Hepatocyte (in vitro differentiated cells): ENCODE measurements around the gene SH3TC1. TPM values are rescaled to one million over a fixed set of nuclear protein-coding genes. Genes with fewer than 3 reads are reported as not detected.

Experiments used
- DNase-seq: peaks from one replicate; pipeline ENCODE4 v3.0.0-alpha.2; 2016; ENCODE audit warnings: low spot score
- H2AFZ ChIP-seq: fragments of 200-600 bp; sonication (generic); 2 replicates; pipeline ENCODE4 v1.6.0; 2016; ENCODE audit warnings: antibody characterized with exemption, mild to moderate bottlenecking
- H3K27ac ChIP-seq: fragments of 200-600 bp; sonication (generic); 2 replicates; pipeline ENCODE4 v1.5.1; 2016; ENCODE audit warnings: mild to moderate bottlenecking
- H3K27me3 ChIP-seq: fragments of 200-600 bp; sonication (generic); 2 replicates; pipeline ENCODE4 v1.6.1; 2016
- H3K36me3 ChIP-seq: fragments of 200-600 bp; sonication (generic); replicated peaks from 2 replicates; pipeline ENCODE4 v1.5.1; 2016; ENCODE audit warnings: low read depth; ENCODE audit not compliant: insufficient read depth
- H3K4me1 ChIP-seq: fragments of 200-600 bp; sonication (generic); 2 replicates; pipeline ENCODE4 v1.5.1; 2016; ENCODE audit warnings: mild to moderate bottlenecking, moderate library complexity; ENCODE audit not compliant: insufficient read depth
- H3K4me2 ChIP-seq: fragments of 200-600 bp; sonication (generic); 2 replicates; pipeline ENCODE4 v1.6.0; 2016
- H3K4me3 ChIP-seq: fragments of 200-600 bp; sonication (generic); 2 replicates; pipeline ENCODE4 v1.5.1; 2016; ENCODE audit warnings: mild to moderate bottlenecking
- H3K79me2 ChIP-seq: fragments of 200-600 bp; sonication (generic); 2 replicates; pipeline ENCODE4 v1.6.0; 2017; ENCODE audit warnings: mild to moderate bottlenecking
- H3K9me2 ChIP-seq: fragments of 200-600 bp; sonication (generic); replicated peaks from 2 replicates; pipeline ENCODE4 v1.6.0; 2017; ENCODE audit warnings: mild to moderate bottlenecking; ENCODE audit not compliant: insufficient read depth
- H3K9me3 ChIP-seq: fragments of 200-600 bp; sonication (generic); 2 replicates; pipeline ENCODE4 v1.5.1; 2016; ENCODE audit warnings: low read depth, mild to moderate bottlenecking
- H4K20me1 ChIP-seq: fragments of 200-600 bp; sonication (generic); 2 replicates; pipeline ENCODE4 v1.6.0; 2016; ENCODE audit warnings: mild to moderate bottlenecking; ENCODE audit not compliant: insufficient read depth, poor library complexity, severe bottlenecking
- EZH2 ChIP-seq: fragments of 200-600 bp; sonication (generic); IDR thresholded peaks from 2 replicates; pipeline ENCODE4 v1.6.1; 2016; ENCODE audit warnings: antibody characterized with exemption, mild to moderate bottlenecking, borderline replicate concordance
- EZH2phosphoT487 ChIP-seq: fragments of 200-600 bp; sonication (generic); IDR thresholded peaks from one replicate; pipeline ENCODE4 v1.6.1; 2018; ENCODE audit warnings: antibody characterized with exemption, mild to moderate bottlenecking, low read depth, moderate library complexity; ENCODE audit not compliant: unreplicated experiment, severe bottlenecking
- WGBS: methylation state at CpG from one replicate; pipeline ENCODE4 v1.1.6; 2016; ENCODE audit warnings: low lambda C conversion rate; ENCODE audit errors: missing lambda C conversion rate; 5-methylcytosine and 5-hydroxymethylcytosine counted together
- polyA plus RNA-seq: library from polyadenylated mRNA; unstranded; fragments of >200 nt; fragmentation: Nextera tagmentation; extraction: Ambion mirVana; gene quantifications from 2 replicates; pipeline ENCODE4 v1.2.1, GENCODE V29; 2016
- total RNA-seq: library from RNA; depleted of rRNA; stranded (reverse); fragments of >200 nt; gene quantifications from 2 replicates; pipeline ENCODE4 v1.2.3, GENCODE V29; 2014
- TF ChIP-seq, protein P1 (sequence below): fragments of 200-600 bp; sonication (generic); IDR thresholded peaks from 2 replicates; pipeline ENCODE4 v1.5.1; 2016; ENCODE audit warnings: antibody characterized with exemption, mild to moderate bottlenecking; ENCODE audit not compliant: poor library complexity

The SH3TC1 gene
- total and polyA plus RNA-seq, 2 experiments from 2014 or later, result 30.3 to 35.4 TPM

DNA sequence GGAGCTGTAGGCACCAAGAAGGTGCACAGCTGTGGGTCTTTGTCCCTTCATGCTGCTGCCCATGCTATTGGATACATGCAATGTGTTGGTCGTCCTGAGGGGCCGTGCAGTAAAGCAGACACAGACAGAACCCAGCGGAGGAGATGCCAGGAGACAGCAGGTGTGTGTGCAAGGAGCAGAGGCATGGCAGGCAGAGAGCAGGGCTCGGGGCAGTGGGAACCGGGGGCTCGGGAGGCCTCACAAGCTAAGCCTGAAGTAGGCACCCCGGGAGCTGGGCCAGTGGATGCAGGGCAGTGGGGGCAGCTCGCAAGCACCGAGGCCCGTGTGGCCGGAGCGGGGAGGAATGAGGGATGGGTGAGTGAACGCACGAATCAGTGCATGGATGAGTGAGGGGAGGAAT is 83.7 kb downstream of the SH3TC1 start:
- Histone ChIP-seq H2AFZ (no peak overlapping the region), H3K4me1 (peaks cover 15% of the 10 kb centered on the region), H3K36me3 (no peaks in the 10 kb centered on the region), H3K27ac (no peak overlapping the region), H4K20me1 (no peaks in the 10 kb centered on the region), H3K27me3 (no peaks in the 10 kb centered on the region), H3K9me3 (no peaks in the 10 kb centered on the region), H3K4me2 (no peak overlapping the region), H3K9me2 (no peaks in the 10 kb centered on the region), H3K4me3 (no peak overlapping the region), H3K79me2 (no peaks in the 10 kb centered on the region)
- no peak for TF ChIP-seq EZH2
- TF ChIP-seq EZH2phosphoT487, result no peak
- TF ChIP-seq, protein P1, sequence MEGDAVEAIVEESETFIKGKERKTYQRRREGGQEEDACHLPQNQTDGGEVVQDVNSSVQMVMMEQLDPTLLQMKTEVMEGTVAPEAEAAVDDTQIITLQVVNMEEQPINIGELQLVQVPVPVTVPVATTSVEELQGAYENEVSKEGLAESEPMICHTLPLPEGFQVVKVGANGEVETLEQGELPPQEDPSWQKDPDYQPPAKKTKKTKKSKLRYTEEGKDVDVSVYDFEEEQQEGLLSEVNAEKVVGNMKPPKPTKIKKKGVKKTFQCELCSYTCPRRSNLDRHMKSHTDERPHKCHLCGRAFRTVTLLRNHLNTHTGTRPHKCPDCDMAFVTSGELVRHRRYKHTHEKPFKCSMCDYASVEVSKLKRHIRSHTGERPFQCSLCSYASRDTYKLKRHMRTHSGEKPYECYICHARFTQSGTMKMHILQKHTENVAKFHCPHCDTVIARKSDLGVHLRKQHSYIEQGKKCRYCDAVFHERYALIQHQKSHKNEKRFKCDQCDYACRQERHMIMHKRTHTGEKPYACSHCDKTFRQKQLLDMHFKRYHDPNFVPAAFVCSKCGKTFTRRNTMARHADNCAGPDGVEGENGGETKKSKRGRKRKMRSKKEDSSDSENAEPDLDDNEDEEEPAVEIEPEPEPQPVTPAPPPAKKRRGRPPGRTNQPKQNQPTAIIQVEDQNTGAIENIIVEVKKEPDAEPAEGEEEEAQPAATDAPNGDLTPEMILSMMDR, result no peak
- no peak for DNase-seq
- 94% methylated on average over 14 of the region's 14 CpGs for WGBS

DNA sequence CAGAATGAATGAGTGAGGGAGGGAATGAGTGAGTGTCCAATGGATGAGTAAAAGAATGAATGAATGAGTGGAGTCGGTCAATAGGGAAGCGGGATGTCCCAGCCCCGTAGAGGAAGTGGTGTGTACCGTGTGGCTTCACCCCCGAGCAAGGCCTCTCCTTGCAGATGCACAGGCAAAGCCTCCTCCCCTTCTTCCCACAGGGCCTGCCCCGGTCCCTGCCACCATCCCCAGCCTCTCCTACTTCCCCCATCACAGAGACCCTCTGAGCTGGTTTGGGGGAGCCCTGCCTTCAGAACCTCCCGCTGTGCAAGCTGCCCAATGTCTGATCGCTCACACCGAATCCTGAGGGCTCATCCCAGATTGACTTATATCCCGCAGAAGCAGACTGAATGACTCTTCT is 84.1 kb downstream of the SH3TC1 start:
- Histone ChIP-seq H3K9me2 (no peaks in the 10 kb centered on the region), H2AFZ (no peak overlapping the region), H3K79me2 (no peaks in the 10 kb centered on the region), H4K20me1 (no peaks in the 10 kb centered on the region), H3K9me3 (no peaks in the 10 kb centered on the region), H3K4me2 (no peak overlapping the region), H3K27ac (no peak overlapping the region), H3K27me3 (no peaks in the 10 kb centered on the region), H3K36me3 (no peaks in the 10 kb centered on the region), H3K4me3 (no peak overlapping the region), H3K4me1 (peaks cover 11% of the 10 kb centered on the region)
- WGBS, result 91% methylated on average over 10 of the region's 10 CpGs
- no peak for DNase-seq
- TF ChIP-seq EZH2, result no peak
- no peak for TF ChIP-seq EZH2phosphoT487
- TF ChIP-seq, protein P1, result no peak

DNA sequence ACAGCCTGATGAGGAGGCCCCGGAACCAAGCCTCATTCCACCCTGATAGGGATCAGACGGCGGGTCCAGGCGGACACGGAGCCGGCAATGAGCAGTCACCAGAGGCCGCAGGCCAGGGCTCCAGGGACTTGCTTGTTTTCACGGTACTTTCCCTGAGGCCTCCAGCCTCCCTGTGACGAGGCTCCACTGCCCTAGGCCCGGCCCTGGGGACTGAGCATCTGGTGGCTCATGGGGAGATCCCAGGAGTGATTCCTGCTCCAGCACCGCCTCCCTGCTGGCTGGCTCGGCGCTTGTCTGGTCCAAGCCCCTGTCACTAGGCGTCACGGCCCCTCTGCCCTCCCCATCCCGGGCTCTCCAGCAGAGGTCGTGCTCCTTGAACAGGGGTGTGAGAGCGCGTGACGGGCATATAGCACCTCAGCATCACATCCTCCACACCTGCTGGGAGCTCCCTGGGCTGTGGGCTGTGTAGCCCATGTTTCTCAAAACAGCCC is 84.6 kb downstream of the SH3TC1 start:
- Histone ChIP-seq H2AFZ (no peak overlapping the region), H3K27ac (no peak overlapping the region), H4K20me1 (no peaks in the 10 kb centered on the region), H3K4me3 (no peak overlapping the region), H3K4me2 (no peak overlapping the region), H3K79me2 (no peaks in the 10 kb centered on the region), H3K27me3 (no peaks in the 10 kb centered on the region), H3K4me1 (peaks cover 7% of the 10 kb centered on the region), H3K9me3 (no peaks in the 10 kb centered on the region), H3K36me3 (no peaks in the 10 kb centered on the region), H3K9me2 (no peaks in the 10 kb centered on the region)
- DNase-seq, result no peak
- 85% methylated on average over 18 of the region's 20 CpGs for WGBS
- TF ChIP-seq, protein P1, result no peak
- TF ChIP-seq EZH2 (no peak), EZH2phosphoT487 (no peak)

DNA sequence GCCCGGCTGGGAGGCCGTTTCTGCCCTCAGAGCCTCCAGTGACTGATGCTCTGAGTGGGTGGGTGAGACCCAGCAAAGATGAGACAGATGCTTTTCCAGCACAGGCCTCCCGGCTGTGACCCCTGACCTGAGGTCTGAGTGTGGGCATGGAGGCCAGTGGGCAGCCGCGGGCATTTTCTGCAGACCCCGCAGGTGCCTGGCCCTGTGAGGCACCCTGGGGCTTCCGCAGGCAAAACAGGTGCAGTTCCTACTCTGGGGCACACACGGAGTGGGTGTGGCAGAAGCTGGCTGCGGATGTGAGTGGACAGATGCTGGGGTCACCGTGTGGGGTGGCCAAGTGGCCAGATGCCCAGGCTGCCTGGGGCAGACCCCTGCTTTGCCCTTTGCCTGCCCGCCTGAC is 85.3 kb downstream of the SH3TC1 start:
- H3K27ac ChIP-seq, result no peak overlapping the region
- H3K27me3 ChIP-seq, result no peaks in the 10 kb centered on the region
- H3K4me1 ChIP-seq, result no peaks in the 10 kb centered on the region
- H3K9me2 ChIP-seq, result no peaks in the 10 kb centered on the region
- H3K4me2 ChIP-seq, result no peak overlapping the region
- 94% methylated on average over 11 of the region's 11 CpGs for WGBS
- TF ChIP-seq, protein P1, result no peak
- TF ChIP-seq EZH2phosphoT487 (no peak), EZH2 (no peak)
- H3K36me3 ChIP-seq, result no peaks in the 10 kb centered on the region
- H3K79me2 ChIP-seq, result no peaks in the 10 kb centered on the region
- no peak overlapping the region for H2AFZ ChIP-seq
- no peaks in the 10 kb centered on the region for H3K9me3 ChIP-seq
- no peak for DNase-seq
- no peaks in the 10 kb centered on the region for H4K20me1 ChIP-seq
- no peak overlapping the region for H3K4me3 ChIP-seq
